Stimulated activated CD4-positive, alpha-beta T cell treated with anti-CD3 and anti-CD28 coated beads, Interleukin-15, amount 100 ng/mL, for 48 hours (primary cell): Measurements from ENCODE around the gene RNU1-4.
"Not testable (repeated sequence)": the region's sequence is repeated elsewhere in the genome, so short reads cannot be mapped to it uniquely, and the experiment has no call there.

ENCODE experiments used
- DNase-seq, 2 donors: peaks; one replicate each; pipeline ENCODE4 v3.0.0-alpha.2; 2020; ENCODE audit warnings: low read depth in 2 of 2

The RNU1-4 gene

DNA sequence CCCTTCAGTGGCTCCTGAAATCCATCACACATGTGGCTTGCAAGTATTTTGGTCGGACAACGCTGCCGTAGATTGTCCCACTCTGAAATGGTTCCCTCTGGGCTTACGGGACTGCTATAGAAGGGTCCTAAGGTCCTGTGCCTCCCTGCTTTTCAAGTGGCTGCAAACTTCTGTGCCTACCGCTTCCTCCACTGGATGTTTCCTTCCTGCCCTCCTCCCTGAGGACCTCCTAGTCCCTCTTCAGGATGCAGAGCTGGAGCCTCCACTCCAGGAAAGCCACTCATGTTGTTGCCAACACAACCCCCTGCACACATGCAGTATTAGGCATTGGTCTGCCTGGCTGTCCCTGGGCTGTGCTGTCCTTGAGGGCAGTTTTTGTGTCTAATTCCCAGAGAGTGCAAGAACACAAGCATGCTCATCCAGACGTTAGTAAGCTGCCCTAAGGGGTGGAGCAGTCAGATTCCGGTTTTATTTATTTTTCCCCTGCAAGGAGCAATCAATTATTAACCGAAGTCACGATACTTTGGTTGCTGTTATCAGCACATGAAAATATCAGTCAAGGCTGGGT is 26.5 kb downstream of the RNU1-4 start:
- DNase-seq = not testable (repeated sequence)

- not testable (repeated sequence) for DNase-seq
Observed at GRCh38 chr1:16770139-16770759, 29.9 kb downstream of the RNU1-4 start.

GRCh38 chr1:16770896-16771446 is 30.7 kb downstream of the RNU1-4 start:
- not testable (repeated sequence) for DNase-seq

GRCh38 chr1:16772275-16773204 is 32.2 kb downstream of the RNU1-4 start:
- DNase-seq = not testable (repeated sequence)

- DNase-seq = not testable (repeated sequence)
Observed at GRCh38 chr1:16773205-16773596, 32.9 kb downstream of the RNU1-4 start.

DNA sequence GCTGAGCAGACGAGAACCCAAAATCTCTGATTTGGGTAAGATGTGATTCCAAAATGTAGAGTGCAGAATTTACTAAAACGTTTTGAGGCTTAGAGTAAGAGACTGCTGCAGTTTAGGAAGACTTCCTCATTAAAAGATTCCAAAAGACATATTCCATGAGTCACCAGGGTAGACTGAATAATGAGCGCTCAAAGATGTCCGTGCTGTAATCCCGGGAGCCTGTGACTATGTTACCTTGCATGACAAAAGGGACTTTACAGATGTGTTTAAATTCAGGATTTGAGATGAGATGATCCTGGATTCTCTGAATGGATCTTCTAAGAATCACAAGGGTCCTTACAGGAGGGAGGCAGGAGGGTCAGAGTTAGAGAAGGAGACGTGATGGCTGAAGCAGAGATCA is 33.4 kb downstream of the RNU1-4 start:
- DNase-seq = not testable (repeated sequence)

GRCh38 chr1:16774773-16775172 is 34.5 kb downstream of the RNU1-4 start:
- not testable (repeated sequence) for DNase-seq

GRCh38 chr1:16775290-16775689 is 35.0 kb downstream of the RNU1-4 start:
- not testable (repeated sequence) for DNase-seq

GRCh38 chr1:16776248-16776647 is 35.9 kb downstream of the RNU1-4 start:
- not testable (repeated sequence) for DNase-seq

DNA sequence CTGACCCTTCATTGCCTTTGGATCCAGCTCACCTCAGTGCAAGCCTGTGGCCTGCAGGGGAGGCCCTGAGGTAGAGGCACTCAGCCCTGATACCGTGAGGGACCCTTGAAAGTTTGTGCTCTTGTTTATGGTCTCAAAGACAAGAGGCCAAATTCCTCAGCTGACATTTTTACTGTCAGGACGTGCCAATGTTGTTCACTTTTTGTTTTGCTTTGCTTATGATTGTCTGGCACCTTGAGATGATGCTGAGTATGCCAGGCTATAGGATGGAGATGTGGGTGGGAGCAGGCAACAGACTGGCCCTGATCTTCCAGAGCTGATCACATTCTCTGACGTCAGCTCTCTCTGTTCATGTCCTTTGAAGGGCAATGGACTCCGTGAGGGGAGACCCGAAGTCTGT is 36.5 kb downstream of the RNU1-4 start:
- not testable (repeated sequence) for DNase-seq

DNA sequence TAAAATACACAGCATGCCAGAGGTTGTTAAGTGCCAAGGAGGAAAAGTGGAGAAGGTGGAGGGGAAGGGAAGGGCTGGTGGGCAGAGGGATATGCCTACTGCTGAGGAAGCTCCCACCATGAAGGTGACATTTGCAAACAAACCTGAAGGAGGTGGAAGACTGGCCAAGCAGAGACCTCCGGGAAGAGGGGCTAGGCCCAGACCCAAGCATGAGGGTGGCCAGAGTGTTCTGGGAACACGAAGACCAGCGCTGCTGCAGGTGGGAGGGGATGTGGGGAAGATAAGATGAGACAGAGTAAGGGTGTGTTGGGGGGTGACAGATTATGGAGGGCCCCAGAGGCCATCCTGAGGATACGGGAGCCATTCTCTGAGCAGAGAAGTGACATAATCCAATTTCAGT is 37.5 kb downstream of the RNU1-4 start:
- DNase-seq = not testable (repeated sequence)

GRCh38 chr1:16779525-16779924 is 39.2 kb downstream of the RNU1-4 start:
- DNase-seq = not testable (repeated sequence)

DNA sequence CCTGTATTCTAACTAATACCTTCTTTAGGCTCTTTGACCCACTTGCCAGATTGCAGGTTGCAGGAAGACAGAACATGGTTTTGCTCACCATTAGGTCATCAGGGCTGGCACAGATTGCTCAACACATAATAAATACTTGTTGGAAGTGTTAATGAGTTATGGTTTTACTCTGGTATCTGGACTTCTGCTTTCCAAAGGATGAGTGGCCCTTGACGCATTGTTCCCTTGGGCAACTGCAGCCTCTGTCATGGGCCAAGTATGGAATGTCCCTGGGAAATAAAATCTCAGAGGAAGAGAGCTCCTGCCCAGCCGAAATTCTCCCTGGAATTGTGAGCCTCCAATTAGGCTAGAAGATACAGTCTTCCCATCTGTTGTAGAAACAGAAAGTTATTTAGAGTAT is 40.7 kb downstream of the RNU1-4 start:
- DNase-seq = not testable (repeated sequence)

DNA sequence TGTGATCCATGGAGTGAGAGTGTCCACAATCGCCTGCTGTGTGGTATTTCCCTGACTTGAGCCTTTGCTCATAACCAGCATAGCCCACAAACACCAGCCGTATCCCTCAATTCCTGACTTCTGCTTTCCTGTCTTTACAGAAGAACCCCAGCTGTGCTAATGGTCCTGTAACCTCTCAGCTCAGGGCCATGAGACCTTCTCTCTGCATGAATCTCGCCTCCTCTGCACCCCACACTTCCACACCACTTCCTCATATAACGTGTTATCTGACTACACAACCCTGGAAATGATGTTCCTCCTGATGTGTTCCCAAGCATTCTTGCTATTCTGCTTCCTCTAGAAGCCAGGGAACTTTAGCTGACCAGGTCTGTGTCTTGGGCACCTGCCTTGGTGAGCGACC is 41.3 kb downstream of the RNU1-4 start:
- not testable (repeated sequence) for DNase-seq

DNA sequence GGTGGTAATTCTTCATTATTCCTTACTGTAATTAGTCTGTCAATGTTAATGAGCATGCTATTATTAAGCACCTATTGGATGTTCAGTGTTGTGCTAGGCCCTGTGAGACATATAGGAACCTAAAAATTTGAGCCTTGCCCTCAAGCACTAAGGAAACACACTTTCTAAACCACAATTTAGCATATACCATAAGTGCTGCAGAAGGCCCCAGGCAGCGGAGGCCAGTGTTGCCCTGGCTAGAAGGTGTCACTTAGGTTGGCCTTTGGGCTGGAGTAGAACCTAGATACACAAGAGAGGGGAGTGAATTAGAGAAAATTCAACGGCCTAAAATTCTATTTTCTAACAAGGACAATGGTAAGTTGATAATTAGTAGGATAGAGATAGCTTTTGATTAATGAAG is 44.6 kb downstream of the RNU1-4 start:
- not testable (repeated sequence) for DNase-seq

- not testable (repeated sequence) for DNase-seq
Observed at GRCh38 chr1:16786362-16786761, 46.0 kb downstream of the RNU1-4 start.

DNA sequence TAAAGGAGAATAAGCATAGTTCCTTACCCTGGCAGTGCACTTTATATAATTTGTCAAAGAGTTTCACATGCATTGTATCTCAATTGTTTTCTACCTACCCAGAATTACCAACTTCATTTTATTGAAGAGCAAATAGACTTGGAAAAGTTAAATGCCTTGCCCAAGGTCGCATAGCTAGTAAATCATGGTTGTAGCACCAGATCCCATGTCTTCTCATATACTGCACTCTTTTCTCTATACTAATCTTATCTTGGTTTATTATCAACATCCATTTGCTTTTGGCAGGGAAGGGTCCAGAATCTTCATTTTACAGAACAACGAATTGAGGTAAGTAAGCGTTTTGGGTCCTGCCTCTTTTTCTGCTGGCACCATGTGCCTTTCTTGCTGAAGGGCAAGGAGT is 46.9 kb downstream of the RNU1-4 start:
- not testable (repeated sequence) for DNase-seq

- not testable (repeated sequence) for DNase-seq
Observed at GRCh38 chr1:16787711-16788110, 47.4 kb downstream of the RNU1-4 start.
